ENCODE data around the gene CTNNA3. TPM values are rescaled to one million over a fixed set of nuclear protein-coding genes. Genes with fewer than 3 reads are reported as not detected.

CTNNA3 gene
- polyA plus RNA-seq, 1 experiment = not detected

DNA sequence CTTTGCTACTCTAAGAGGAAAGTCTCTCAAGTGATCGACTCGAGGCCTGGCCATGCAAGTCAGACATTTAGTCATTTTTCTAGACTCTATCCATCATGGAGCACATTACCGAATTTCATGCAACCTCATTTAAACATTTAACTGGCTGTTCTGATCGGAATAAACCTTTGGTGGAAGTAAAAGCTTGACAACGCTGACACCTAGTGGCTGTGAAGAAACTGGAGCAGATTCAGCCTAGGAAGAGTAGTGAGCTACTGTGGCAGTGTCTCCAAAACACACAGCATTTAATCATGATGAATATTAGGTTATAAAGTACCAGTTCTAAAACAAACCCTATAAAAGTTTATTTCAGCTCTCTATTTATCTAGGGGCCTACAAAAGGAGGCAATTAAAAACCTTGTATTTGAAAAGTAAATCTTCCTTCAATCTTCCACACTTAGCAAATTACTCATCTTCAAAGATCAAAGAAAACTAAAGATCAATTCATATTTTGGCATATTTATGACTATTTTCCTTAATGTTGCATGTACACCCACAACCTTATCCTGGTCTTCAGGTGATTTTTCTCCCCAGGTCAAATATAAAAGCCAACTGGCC is 175.0 kb downstream of the CTNNA3 start:
- Histone ChIP-seq H3K36me3 (ENCODE audit: control insufficient read depth, insufficient read depth, low read length) (no peaks in the 10 kb centered on the region), H3K4me3 (ENCODE audit: low read depth, low read length) (no peak overlapping the region), H3K27me3 (ENCODE audit: control insufficient read depth, insufficient read depth, low read length) (no peaks in the 10 kb centered on the region)
- POLR2A ChIA-PET = no interaction called here
- CTCF ChIA-PET = interaction anchor here (0.9 to 2.4 kb wide), 6 partner anchors 10 to 259 kb away, joined by 3 to 11 read pairs (median 4); no protein-coding TSS in a partner anchor
- DNase-seq (ENCODE audit: low read depth) = no peak
- TF ChIP-seq, protein P1, sequence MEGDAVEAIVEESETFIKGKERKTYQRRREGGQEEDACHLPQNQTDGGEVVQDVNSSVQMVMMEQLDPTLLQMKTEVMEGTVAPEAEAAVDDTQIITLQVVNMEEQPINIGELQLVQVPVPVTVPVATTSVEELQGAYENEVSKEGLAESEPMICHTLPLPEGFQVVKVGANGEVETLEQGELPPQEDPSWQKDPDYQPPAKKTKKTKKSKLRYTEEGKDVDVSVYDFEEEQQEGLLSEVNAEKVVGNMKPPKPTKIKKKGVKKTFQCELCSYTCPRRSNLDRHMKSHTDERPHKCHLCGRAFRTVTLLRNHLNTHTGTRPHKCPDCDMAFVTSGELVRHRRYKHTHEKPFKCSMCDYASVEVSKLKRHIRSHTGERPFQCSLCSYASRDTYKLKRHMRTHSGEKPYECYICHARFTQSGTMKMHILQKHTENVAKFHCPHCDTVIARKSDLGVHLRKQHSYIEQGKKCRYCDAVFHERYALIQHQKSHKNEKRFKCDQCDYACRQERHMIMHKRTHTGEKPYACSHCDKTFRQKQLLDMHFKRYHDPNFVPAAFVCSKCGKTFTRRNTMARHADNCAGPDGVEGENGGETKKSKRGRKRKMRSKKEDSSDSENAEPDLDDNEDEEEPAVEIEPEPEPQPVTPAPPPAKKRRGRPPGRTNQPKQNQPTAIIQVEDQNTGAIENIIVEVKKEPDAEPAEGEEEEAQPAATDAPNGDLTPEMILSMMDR (IDR thresholded peaks at IDR 0.05; ENCODE audit: insufficient read depth, low read depth, low read length) = peak; percentile 73

DNA sequence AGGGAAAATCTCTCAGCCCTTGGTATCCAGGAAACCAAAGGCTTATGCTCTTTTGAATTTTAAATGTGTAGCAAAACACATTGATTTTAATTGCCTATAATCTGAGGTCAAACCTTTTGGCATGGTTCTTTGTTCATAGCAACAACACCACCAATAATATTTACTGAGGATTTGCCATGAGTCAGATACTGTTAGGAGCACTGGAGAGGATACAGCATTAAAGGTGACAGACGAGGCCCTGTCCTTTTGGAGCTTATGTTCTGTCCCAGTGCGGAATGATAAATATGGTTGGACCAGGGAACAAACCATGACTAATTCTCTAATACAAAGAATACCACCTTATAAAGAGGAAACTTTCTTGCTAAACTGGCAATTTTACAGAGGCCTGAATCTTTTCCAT is 176.6 kb downstream of the CTNNA3 start:
- ChIA-PET CTCF (no interaction called here), POLR2A (no interaction called here)
- no peaks in the 10 kb centered on the region for H3K27me3 ChIP-seq (ENCODE audit: control insufficient read depth, insufficient read depth, low read length)

DNA sequence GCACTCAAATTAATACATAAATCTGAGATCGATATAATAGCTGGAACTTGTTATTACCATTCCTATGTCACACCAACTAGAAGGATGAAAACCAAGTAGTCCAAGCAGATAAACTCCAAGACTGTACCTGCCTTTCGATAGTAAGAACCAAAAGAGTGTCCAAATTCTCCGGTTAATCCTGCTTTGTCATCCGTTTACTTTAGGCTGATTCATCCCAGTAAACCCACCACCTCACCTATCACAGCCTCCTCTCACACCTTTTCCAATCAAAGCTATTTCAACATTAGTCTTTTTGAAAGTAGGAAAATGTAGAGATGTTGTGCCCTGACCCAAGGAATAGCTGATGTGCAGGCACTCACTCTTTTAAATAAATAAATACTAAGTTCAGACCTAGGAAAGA is 177.2 kb downstream of the CTNNA3 start:
- POLR2A ChIA-PET = no interaction called here
- TF ChIP-seq, protein P1 (IDR thresholded peaks at IDR 0.05; ENCODE audit: insufficient read depth, low read depth, low read length) = no peak
- no peak for DNase-seq (ENCODE audit: low read depth)

More for the DNA sequence above, 176.6 kb downstream of the CTNNA3 start:
- Histone ChIP-seq H3K4me3 (ENCODE audit: low read depth, low read length) (no peak overlapping the region), H3K36me3 (ENCODE audit: control insufficient read depth, insufficient read depth, low read length) (no peaks in the 10 kb centered on the region)
- DNase-seq (ENCODE audit: low read depth) = no peak
- TF ChIP-seq, protein P1 (IDR thresholded peaks at IDR 0.05; ENCODE audit: insufficient read depth, low read depth, low read length) = no peak

DNA sequence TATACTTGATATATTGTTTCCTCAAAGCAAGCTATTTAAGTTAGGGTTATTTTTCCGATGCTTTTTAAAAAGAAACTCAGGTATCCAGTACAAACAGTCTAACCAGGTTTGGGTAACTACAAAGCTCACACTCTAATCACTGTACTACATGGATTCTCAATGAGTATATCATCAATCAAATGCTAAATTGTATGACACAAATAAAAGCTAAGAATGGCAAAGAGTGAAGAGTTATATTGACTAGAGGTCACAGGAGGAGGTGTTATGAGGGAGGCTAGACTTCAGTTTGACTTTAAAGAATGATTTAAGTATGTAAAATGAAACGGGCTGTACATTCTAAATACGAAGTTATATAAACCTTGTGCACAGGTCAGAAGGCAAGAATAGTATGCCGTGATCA is 178.0 kb downstream of the CTNNA3 start:
- TF ChIP-seq, protein P1 (IDR thresholded peaks at IDR 0.05; ENCODE audit: insufficient read depth, low read depth, low read length) = no peak
- no peak for DNase-seq (ENCODE audit: low read depth)
- ChIA-PET CTCF (interaction anchor here (0.6 to 0.7 kb wide), 2 partner anchors 12 to 14 kb away, joined by 3 read pairs; no protein-coding TSS in a partner anchor), POLR2A (no interaction called here)
- Histone ChIP-seq H3K36me3 (ENCODE audit: control insufficient read depth, insufficient read depth, low read length) (no peaks in the 10 kb centered on the region), H3K27me3 (ENCODE audit: control insufficient read depth, insufficient read depth, low read length) (no peaks in the 10 kb centered on the region), H3K4me3 (ENCODE audit: low read depth, low read length) (no peak overlapping the region)

More for the DNA sequence above, 177.2 kb downstream of the CTNNA3 start:
- Histone ChIP-seq H3K36me3 (ENCODE audit: control insufficient read depth, insufficient read depth, low read length) (no peaks in the 10 kb centered on the region), H3K27me3 (ENCODE audit: control insufficient read depth, insufficient read depth, low read length) (no peaks in the 10 kb centered on the region), H3K4me3 (ENCODE audit: low read depth, low read length) (no peak overlapping the region)
- CTCF ChIA-PET = interaction anchor here (0.8 kb wide), 1 partner anchor 19 kb away, joined by 3 read pairs; no protein-coding TSS in a partner anchor

DNA sequence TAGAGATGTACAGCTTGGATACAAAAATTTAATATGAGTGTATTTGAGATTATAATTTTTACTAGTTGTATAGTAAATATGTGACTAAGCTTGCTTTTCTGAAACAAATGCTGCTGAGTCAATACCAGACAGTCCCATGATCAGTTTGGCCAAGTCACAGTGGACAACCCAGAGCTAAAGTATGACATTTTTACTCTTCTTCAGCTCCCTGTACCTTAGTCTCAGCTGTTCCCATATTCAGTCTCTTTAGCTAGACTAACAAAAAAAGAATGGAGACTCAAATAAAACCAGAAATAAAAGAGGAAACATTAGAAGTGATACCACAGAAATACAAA is 189.3 kb downstream of the CTNNA3 start:
- ChIA-PET CTCF (interaction anchor here (0.6 to 1.1 kb wide), 2 partner anchors 11 to 15 kb away, joined by 3 to 5 read pairs; no protein-coding TSS in a partner anchor), POLR2A (no interaction called here)
- TF ChIP-seq, protein P1 (IDR thresholded peaks at IDR 0.05; ENCODE audit: insufficient read depth, low read depth, low read length) = no peak
- no peak overlapping the region for H3K4me3 ChIP-seq (ENCODE audit: low read depth, low read length)
- H3K27me3 ChIP-seq (ENCODE audit: control insufficient read depth, insufficient read depth, low read length) = no peaks in the 10 kb centered on the region
- no peak for DNase-seq (ENCODE audit: low read depth)
- H3K36me3 ChIP-seq (ENCODE audit: control insufficient read depth, insufficient read depth, low read length) = no peaks in the 10 kb centered on the region

All from BJ (cell line).